Thymus (tissue), 11 donors: ENCODE results near the gene RND1. TPM values are rescaled to one million over a fixed set of nuclear protein-coding genes. Genes with fewer than 3 reads are reported as not detected.
"Not testable (repeated sequence)": the region's sequence is repeated elsewhere in the genome, so short reads cannot be mapped to it uniquely, and the experiment has no call there.

Experiments
- DNase-seq, 9 donors: peaks; one replicate each; pipeline ENCODE4 v3.0.0-alpha.2; 2013; ENCODE audit warnings: low spot score in 9 of 9, low read depth in 6 of 9, missing footprints in 1 of 9
- H3K27ac ChIP-seq, 2 donors: one replicate each; pipeline ENCODE4 v1.5.1; 2013; ENCODE audit warnings: control low read depth in 1 of 2, low read depth in 1 of 2, low read length in 1 of 2, mild to moderate bottlenecking in 1 of 2, moderate library complexity in 1 of 2
- H3K27me3 ChIP-seq, 2 donors: one replicate each; pipeline ENCODE4 v1.5.1; 2013; ENCODE audit warnings: low read length in 1 of 2; ENCODE audit not compliant: control insufficient read depth in 2 of 2, insufficient read depth in 1 of 2
- H3K36me3 ChIP-seq, 2 donors: one replicate each; pipeline ENCODE4 v1.5.1; 2013; ENCODE audit warnings: low read length in 1 of 2, mild to moderate bottlenecking in 1 of 2, moderate library complexity in 1 of 2; ENCODE audit not compliant: control insufficient read depth in 2 of 2, insufficient read depth in 2 of 2
- H3K4me1 ChIP-seq, 2 donors: one replicate each; pipeline ENCODE4 v1.5.1; 2013; ENCODE audit warnings: low read length in 2 of 2; ENCODE audit not compliant: control insufficient read depth in 2 of 2, insufficient read depth in 2 of 2
- H3K4me3 ChIP-seq, 2 donors: one replicate each; pipeline ENCODE4 v1.5.1; 2013; ENCODE audit warnings: low read length in 2 of 2, control low read depth in 1 of 2, mild to moderate bottlenecking in 1 of 2
- H3K9me3 ChIP-seq, 2 donors: one replicate each; pipeline ENCODE4 v1.5.1; 2013; ENCODE audit warnings: low read length in 1 of 2, mild to moderate bottlenecking in 1 of 2; ENCODE audit not compliant: control insufficient read depth in 2 of 2, insufficient read depth in 1 of 2
- WGBS: extraction: QIAGEN DNeasy Blood & Tissue Kit; methylation state at CpG from one replicate; pipeline ENCODE4 v1.1.7; 2013; 5-methylcytosine and 5-hydroxymethylcytosine counted together
- polyA plus RNA-seq: library from polyadenylated mRNA; stranded (reverse); fragments of 200-250 nt; gene quantifications from one replicate; pipeline ENCODE4 v1.2.3, GENCODE V29; 2013
- total RNA-seq: library from RNA; stranded (reverse); fragments of 120-200 nt; gene quantifications from one replicate; pipeline ENCODE4 v1.2.4, GENCODE V29; 2013
- donor health status: healthy.

RND1 gene
- total and polyA plus RNA-seq, 2 donors = 1.1 to 1.8 TPM

DNA sequence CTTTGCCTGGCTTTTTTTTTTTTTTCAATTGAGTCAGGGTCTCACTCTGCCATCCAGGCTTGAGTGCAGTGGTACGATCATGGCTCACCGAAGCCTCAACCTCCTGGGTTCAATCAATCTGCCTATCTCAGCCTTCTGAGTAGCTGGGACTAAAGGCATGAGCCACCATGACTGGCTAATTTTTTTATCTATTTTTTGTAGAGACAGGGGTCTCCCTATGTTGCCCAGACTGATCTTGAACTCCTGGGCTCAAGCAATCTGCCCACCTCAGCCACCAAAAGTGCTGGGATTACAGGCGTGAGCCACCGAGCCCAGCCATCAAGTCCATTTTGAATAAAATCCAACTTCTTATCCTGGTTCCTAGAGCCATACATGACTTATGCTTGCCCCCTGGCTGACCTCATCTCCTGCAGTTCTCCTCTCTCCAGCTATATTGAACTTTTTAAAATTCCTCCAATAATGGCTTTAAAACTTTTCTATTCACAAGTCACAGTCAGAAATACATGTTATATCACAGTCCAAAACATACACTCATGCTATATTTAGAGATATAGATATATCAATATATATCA, 10.4 kb upstream of the RND1 start:
- H3K4me1 ChIP-seq = no peaks in the 10 kb centered on the region
- 96% methylated on average over 4 of the region's 4 CpGs for WGBS
- no peaks in the 10 kb centered on the region for H3K36me3 ChIP-seq
- H3K27me3 ChIP-seq = peaks cover 3 to 25% of the 10 kb centered on the region in 2 donors
- H3K27ac ChIP-seq = no peak overlapping the region
- DNase-seq = no peak
- H3K4me3 ChIP-seq = no peak overlapping the region
- no peaks in the 10 kb centered on the region for H3K9me3 ChIP-seq

DNA sequence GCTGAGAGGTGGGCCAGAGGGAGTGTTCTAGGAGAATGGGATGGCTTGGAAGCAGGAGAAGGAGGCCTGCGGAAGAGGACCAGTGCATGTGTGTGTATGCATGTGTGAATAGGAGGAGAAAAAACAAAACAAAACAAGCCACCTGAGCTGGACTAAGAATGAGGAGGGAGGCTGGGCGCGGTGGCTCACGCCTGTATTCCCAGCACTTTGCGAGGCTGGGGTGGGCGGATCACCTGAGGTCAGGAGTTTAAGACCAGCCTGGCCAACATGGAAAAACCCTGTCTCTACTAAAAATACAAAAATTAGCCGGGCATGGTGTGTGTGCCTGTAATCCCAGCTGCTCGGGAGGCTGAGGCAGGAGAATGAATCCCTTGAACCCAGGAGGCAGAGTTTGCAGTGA, 7.9 kb upstream of the RND1 start:
- not testable (repeated sequence) for H3K4me3 ChIP-seq, H3K27ac ChIP-seq, DNase-seq, H3K9me3 ChIP-seq, H3K27me3 ChIP-seq, H3K4me1 ChIP-seq, H3K36me3 ChIP-seq
- WGBS = 90% methylated on average over 8 of the region's 8 CpGs

DNA sequence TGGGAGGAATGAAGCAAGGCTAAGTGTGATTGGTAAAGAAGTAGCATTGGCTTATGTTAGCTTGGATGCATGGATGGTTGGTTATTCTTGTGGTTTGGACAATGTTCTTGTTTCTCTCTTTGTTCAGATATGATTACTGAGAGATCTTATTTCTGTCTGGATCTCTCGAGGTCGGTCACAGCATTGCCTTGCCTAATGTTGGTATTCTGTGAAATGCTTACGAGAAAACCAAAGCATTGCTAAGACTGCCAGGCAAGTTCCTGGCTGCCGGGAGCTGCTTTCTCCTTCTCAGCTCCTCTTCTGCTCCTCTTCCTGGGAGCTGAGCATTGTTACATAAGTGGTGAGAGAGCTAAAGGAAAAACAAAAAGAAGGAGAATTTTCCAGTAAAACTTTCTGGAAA, 7.4 kb upstream of the RND1 start:
- Histone ChIP-seq H3K36me3 (no peaks in the 10 kb centered on the region), H3K27me3 (peaks cover 0 to 8% of the 10 kb centered on the region in 2 donors), H3K4me3 (no peak overlapping the region), H3K4me1 (no peaks in the 10 kb centered on the region), H3K27ac (no peak overlapping the region), H3K9me3 (no peaks in the 10 kb centered on the region)
- DNase-seq = no peak
- WGBS = 87% methylated on average over 4 of the region's 4 CpGs

DNA sequence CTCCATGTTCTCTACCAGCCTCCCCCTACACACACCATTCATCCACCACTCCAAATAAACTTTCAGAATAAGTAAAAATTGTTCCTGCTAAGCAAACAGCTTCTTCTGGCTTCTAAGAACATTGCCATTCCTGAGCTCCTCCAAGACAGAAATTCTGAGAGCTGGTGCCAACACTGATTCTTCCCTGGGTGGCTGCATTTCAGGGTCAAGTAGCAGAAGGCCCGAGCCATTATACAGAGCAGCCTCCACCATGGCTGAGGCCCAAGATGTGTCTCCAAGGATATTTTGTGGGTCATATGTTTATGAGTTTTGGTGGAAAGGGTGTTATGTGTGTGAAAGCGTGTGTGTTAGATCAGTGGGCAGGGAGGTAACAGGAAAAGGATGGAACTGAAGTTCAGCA, 3.5 kb upstream of the RND1 start:
- no peak overlapping the region for H3K27ac ChIP-seq
- peaks cover 2 to 9% of the 10 kb centered on the region in 2 donors for H3K9me3 ChIP-seq
- no peak for DNase-seq
- peaks cover 4 to 27% of the 10 kb centered on the region in 2 donors for H3K27me3 ChIP-seq
- H3K36me3 ChIP-seq = no peaks in the 10 kb centered on the region
- WGBS = 97% methylated on average over 2 of the region's 2 CpGs
- H3K4me3 ChIP-seq = no peak overlapping the region
- H3K4me1 ChIP-seq = peaks cover 14 to 16% of the 10 kb centered on the region in 2 donors

DNA sequence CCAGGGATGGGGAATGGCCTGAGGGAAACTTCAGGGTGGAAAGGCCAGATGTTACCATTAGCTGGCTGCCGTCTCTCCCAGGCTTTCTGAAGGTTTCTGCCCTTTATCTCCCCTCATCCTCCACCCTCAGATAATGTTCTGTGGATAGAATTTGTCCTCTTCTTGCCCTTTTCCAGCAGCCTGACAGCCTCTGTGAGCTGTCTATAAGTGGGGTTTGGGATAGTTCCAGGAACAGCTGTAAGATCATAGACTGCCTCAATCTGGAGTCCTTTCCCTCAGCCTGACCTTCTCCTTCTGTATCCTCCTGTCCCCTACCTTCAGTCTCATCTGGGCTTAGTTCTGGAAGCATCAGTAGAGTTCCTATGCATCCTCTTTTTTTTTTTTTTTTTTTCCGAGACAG, 2.8 kb upstream of the RND1 start:
- no peak overlapping the region for H3K27ac ChIP-seq
- peaks cover 14 to 16% of the 10 kb centered on the region in 2 donors for H3K4me1 ChIP-seq
- no peak for DNase-seq
- peaks cover 10 to 34% of the 10 kb centered on the region in 2 donors for H3K27me3 ChIP-seq
- H3K9me3 ChIP-seq = peaks cover 2 to 10% of the 10 kb centered on the region in 2 donors
- 97% methylated on average over 2 of the region's 2 CpGs for WGBS
- no peaks in the 10 kb centered on the region for H3K36me3 ChIP-seq
- H3K4me3 ChIP-seq = no peak overlapping the region

DNA sequence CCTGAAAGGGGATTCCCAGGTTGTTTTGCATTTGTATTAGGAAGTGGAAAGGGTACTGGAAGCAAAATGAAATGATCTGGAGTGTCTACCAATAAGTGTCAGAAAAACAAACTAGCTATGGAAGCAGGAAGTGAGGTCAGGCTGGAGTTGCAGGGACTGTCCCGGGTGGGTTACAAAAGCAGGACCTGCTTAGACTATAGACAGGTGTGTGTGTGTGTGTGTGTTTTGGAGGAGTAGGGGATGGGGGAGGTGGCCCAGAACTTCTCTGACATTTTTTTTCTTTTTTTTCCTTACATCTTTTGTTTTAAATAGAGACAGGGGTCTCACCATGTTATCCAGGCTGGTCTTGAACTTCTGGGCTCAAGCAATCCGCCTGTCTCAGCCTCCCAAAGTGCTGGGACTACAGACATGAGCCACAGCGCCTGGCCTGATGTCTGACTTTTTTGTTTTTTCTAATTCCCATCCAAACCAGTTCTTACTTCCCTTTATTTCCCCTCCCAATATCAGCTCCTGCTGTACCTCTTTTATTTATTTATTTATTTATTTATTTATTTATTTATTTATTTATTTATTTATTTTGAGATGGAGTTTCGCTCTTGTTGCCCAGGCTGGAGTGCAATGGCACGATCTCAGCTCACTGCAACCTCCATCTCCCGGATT, 512 bp upstream of the RND1 start:
- H3K27me3 ChIP-seq = peaks cover 20 to 46% of the 10 kb centered on the region in 2 donors
- no peak for DNase-seq
- peaks cover 14 to 16% of the 10 kb centered on the region in 2 donors for H3K4me1 ChIP-seq
- H3K36me3 ChIP-seq = no peaks in the 10 kb centered on the region
- 85% methylated on average over 6 of the region's 6 CpGs for WGBS
- H3K27ac ChIP-seq = no peak overlapping the region
- peaks cover 4 to 10% of the 10 kb centered on the region in 2 donors for H3K9me3 ChIP-seq
- peak overlapping the region; percentile 52 to 54 for H3K4me3 ChIP-seq

DNA sequence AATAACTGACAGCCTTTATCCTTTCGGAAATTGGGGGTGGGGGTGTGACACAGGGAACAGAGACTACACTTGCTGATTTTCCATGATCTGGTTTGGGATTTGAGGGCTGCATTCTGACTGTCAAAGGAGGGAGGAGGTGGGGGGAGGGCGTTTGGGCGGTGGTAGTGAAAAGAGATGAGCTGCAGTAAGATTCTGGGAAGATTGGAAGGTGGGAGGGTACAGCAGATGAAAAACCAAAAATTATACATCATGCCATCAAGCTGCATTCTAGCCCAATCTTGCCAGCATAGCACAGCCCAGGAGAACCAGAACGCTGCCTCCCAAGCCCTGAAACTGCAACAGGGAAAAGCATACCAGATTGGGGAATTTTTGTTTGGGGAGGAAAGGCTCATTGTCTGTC, 2.4 kb downstream of the RND1 start:
- Histone ChIP-seq H3K9me3 (peaks cover 4 to 10% of the 10 kb centered on the region in 2 donors), H3K4me1 (peaks cover 14 to 16% of the 10 kb centered on the region in 2 donors), H3K4me3 (no peak overlapping the region), H3K36me3 (no peaks in the 10 kb centered on the region), H3K27ac (no peak overlapping the region), H3K27me3 (peaks cover 20 to 44% of the 10 kb centered on the region in 2 donors)
- no peak for DNase-seq
- over 99% methylated on average over 4 of the region's 4 CpGs for WGBS

DNA sequence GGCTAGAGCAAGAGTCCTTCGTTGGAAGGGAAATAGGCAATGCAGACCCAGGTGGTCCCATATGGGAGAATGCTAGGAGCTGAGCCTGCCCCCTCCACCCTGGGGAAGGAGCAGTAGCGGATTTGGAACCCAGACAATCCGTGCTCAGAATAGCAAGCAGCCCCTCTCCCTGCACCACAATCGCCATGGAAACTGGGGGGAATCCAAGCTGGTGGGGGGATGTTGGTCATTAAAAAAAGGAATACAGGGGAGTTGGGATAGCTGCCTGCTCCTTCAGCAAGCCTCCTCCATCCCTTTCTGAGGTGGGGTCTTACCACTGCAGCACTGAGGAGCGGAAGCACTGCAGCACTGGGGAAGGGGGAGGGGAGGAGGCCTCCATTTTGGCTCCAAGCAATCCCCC, 2.9 kb downstream of the RND1 start:
- Histone ChIP-seq H3K27me3 (peaks cover 20 to 44% of the 10 kb centered on the region in 2 donors), H3K4me3 (no peak overlapping the region), H3K36me3 (no peaks in the 10 kb centered on the region), H3K4me1 (peaks cover 14 to 16% of the 10 kb centered on the region in 2 donors), H3K27ac (no peak overlapping the region), H3K9me3 (peaks cover 4 to 10% of the 10 kb centered on the region in 2 donors)
- 96% methylated on average over 5 of the region's 5 CpGs for WGBS
- no peak for DNase-seq

DNA sequence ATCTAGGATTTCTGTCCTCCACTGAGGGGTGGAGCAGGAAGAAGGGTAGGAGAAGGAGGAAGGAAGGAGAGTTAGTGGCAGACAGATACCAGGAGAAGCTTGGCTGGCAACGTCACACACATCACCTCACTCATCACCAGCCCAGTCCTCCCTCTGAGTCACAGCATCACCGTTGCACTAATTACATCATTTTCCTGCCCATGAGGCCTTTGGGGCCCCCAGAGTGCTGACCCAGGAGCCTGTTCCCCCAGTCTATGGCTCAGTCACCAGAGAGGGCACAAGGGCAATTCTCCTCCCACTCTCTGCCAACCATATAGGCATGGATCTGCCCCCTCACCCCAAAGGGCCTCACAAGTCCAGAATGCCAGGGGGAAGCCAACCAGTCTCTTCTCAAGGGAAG, 4.6 kb downstream of the RND1 start:
- peaks cover 13 to 15% of the 10 kb centered on the region in 2 donors for H3K4me1 ChIP-seq
- no peak overlapping the region for H3K4me3 ChIP-seq
- no peaks in the 10 kb centered on the region for H3K36me3 ChIP-seq
- WGBS = 84% methylated on average over 2 of the region's 2 CpGs
- H3K9me3 ChIP-seq = peaks cover 4 to 10% of the 10 kb centered on the region in 2 donors
- DNase-seq = no peak
- peaks cover 20 to 47% of the 10 kb centered on the region in 2 donors for H3K27me3 ChIP-seq
- H3K27ac ChIP-seq = no peak overlapping the region
